Liver (tissue), 9 donors: ENCODE measurements around the gene LCORL. TPM values are rescaled to one million over a fixed set of nuclear protein-coding genes. Genes with fewer than 3 reads are reported as not detected.

ENCODE experiments used
- DNase-seq: peaks from one replicate; pipeline ENCODE4 v3.0.0-alpha.2; 2017; ENCODE audit warnings: low spot score
- H3K27ac ChIP-seq, 2 donors: one replicate each; pipeline ENCODE4 v1.7.0; 2013; ENCODE audit warnings: inconsistent platforms in 2 of 2, low read length in 2 of 2, control low read depth in 1 of 2, low read depth in 1 of 2, mild to moderate bottlenecking in 1 of 2
- H3K27me3 ChIP-seq, 4 donors: one replicate each; pipeline versions ENCODE4 v1.6.1 to v1.7.0; 2013; ENCODE audit warnings: low read length in 3 of 4, inconsistent platforms in 1 of 4, mild to moderate bottlenecking in 1 of 4, moderate library complexity in 1 of 4; ENCODE audit not compliant: control insufficient read depth in 4 of 4, insufficient read depth in 4 of 4
- H3K36me3 ChIP-seq, 4 donors: one replicate each; pipeline versions ENCODE4 v1.6.1 to v1.7.0; 2013; ENCODE audit warnings: low read length in 3 of 4, mild to moderate bottlenecking in 3 of 4, low read depth in 1 of 4, moderate library complexity in 1 of 4; ENCODE audit not compliant: control insufficient read depth in 4 of 4, insufficient read depth in 3 of 4
- H3K4me1 ChIP-seq, 4 donors: one replicate each; pipeline versions ENCODE4 v1.6.1 to v1.7.0; 2013; ENCODE audit warnings: low read length in 3 of 4, mild to moderate bottlenecking in 3 of 4, moderate library complexity in 1 of 4; ENCODE audit not compliant: control insufficient read depth in 4 of 4, insufficient read depth in 4 of 4
- H3K4me3 ChIP-seq, 3 donors: one replicate each; pipeline versions ENCODE4 v1.6.1 to v1.7.0; 2013; ENCODE audit warnings: low read length in 3 of 3, control low read depth in 1 of 3, low read depth in 1 of 3, mild to moderate bottlenecking in 1 of 3
- H3K9ac ChIP-seq, 2 donors: one replicate each; pipeline ENCODE4 v1.7.0; 2013; ENCODE audit warnings: low read length in 2 of 2, mild to moderate bottlenecking in 2 of 2, moderate library complexity in 2 of 2, control low read depth in 1 of 2, low read depth in 1 of 2
- H3K9me3 ChIP-seq, 4 donors: one replicate each; pipeline versions ENCODE4 v1.6.1 to v1.7.0; 2013; ENCODE audit warnings: low read length in 3 of 4; ENCODE audit not compliant: control insufficient read depth in 4 of 4
- ATF3 ChIP-seq: IDR thresholded peaks from 2 replicates; pipeline ENCODE4 v1.6.1; 2016; ENCODE audit warnings: antibody characterized with exemption
- CTCF ChIP-seq: fragments of 150-350 bp; IDR thresholded peaks from 2 replicates; pipeline ENCODE4 v1.5.1; 2017; ENCODE audit warnings: improper control_type of control experiment, low read depth, low read length; ENCODE audit not compliant: missing input control
- EGR1 ChIP-seq, 2 donors: IDR thresholded peaks; 2 replicates each; pipeline ENCODE4 v1.6.1; 2016 to 2018; ENCODE audit warnings: antibody characterized with exemption in 2 of 2, low read depth in 2 of 2
- FOXA1 ChIP-seq: IDR thresholded peaks from 2 replicates; pipeline ENCODE4 v1.6.1; 2016; ENCODE audit warnings: antibody characterized with exemption
- FOXA2 ChIP-seq: IDR thresholded peaks from 2 replicates; pipeline ENCODE4 v1.6.1; 2016; ENCODE audit warnings: antibody characterized with exemption
- GABPA ChIP-seq, 2 donors: IDR thresholded peaks in 1 of 2; conservative IDR thresholded peaks in 1 of 2; 2 replicates each; pipeline ENCODE4 v1.6.1; 2016; ENCODE audit warnings: antibody characterized with exemption in 2 of 2, mild to moderate bottlenecking in 1 of 2, moderate library complexity in 1 of 2
- HNF4A ChIP-seq, 2 donors: conservative IDR thresholded peaks; 2 replicates each; pipeline ENCODE4 v1.6.1; 2016; ENCODE audit warnings: antibody characterized with exemption in 2 of 2, mild to moderate bottlenecking in 2 of 2
- HNF4G ChIP-seq: IDR thresholded peaks from 2 replicates; pipeline ENCODE4 v1.6.1; 2016; ENCODE audit warnings: antibody characterized with exemption
- JUND ChIP-seq, 2 donors: IDR thresholded peaks; 2 replicates each; pipeline ENCODE4 v1.6.1; 2016; ENCODE audit warnings: antibody characterized with exemption in 2 of 2
- NR2F2 ChIP-seq: IDR thresholded peaks from 2 replicates; pipeline ENCODE4 v1.6.1; 2016; ENCODE audit warnings: antibody characterized with exemption
- RAD21 ChIP-seq, 2 donors: IDR thresholded peaks; 2 replicates each; pipeline ENCODE4 v1.6.1; 2016; ENCODE audit warnings: antibody characterized with exemption in 2 of 2, mild to moderate bottlenecking in 2 of 2
- REST ChIP-seq: IDR thresholded peaks from 2 replicates; pipeline ENCODE4 v1.6.1; 2016; ENCODE audit warnings: antibody characterized with exemption, mild to moderate bottlenecking
- RXRA ChIP-seq, 2 donors: IDR thresholded peaks; 2 replicates each; pipeline ENCODE4 v1.6.1; 2017 to 2018; ENCODE audit warnings: antibody characterized with exemption in 2 of 2, mild to moderate bottlenecking in 1 of 2
- SP1 ChIP-seq: IDR thresholded peaks from 2 replicates; pipeline ENCODE4 v1.6.1; 2018; ENCODE audit warnings: antibody characterized with exemption, mild to moderate bottlenecking
- YY1 ChIP-seq: IDR thresholded peaks from 2 replicates; pipeline ENCODE4 v1.6.1; 2016; ENCODE audit warnings: antibody characterized with exemption, mild to moderate bottlenecking
- WGBS: extraction: QIAGEN DNeasy Blood & Tissue Kit; methylation state at CpG from one replicate; pipeline ENCODE4 v1.1.7; 2013; 5-methylcytosine and 5-hydroxymethylcytosine counted together
- polyA plus RNA-seq, 2 donors: library from polyadenylated mRNA; stranded (reverse) in 1 of 2; unstranded in 1 of 2; fragments of 200-250 nt in 1 of 2; fragments of >200 nt in 1 of 2; fragmentation: Nextera tagmentation in 1 of 2; extraction: Ambion mirVana in 1 of 2; gene quantifications; one replicate each; pipeline versions ENCODE4 v1.2.1 to v1.2.3, GENCODE V29; 2013 to 2015
- total RNA-seq, 2 donors: library from RNA; depleted of rRNA; stranded (reverse); fragments of >200 nt; gene quantifications; one replicate each; pipeline ENCODE4 v1.2.3, GENCODE V29; 2014
- TF ChIP-seq, protein P1 (sequence below): IDR thresholded peaks from 2 replicates; pipeline ENCODE4 v1.6.1; 2016; ENCODE audit warnings: antibody characterized with exemption
- TF ChIP-seq, protein P2 (sequence below): IDR thresholded peaks from 2 replicates; pipeline ENCODE4 v1.6.1; 2016; ENCODE audit warnings: antibody characterized with exemption
- donor health status: healthy.
- donor health status: healthy.
- donor health status: healthy.
- donor health status: healthy.
- donor health status: healthy.

Gene LCORL
- total and polyA plus RNA-seq, 4 donors = 2.1 to 12.0 (median 6.5) TPM

DNA sequence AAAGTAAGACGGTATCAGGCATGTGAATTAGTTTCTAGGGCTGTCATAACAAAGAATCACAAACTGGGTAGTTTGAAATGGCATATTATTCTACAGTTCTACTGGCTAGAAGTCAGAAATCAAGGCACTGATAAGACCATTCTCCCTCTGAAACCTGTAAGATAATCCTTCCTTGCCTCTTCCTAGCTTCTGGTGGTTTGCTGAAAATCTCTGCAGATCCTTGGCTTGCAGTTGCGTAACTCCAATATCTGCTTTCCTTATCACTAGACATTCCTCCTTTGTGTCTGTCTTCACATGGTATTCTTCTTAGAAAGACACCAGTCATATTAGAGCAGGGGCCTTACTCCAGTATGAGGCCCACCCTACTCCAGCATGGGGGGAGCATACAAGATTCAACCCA, 19.6 kb upstream of the LCORL start:
- WGBS = 90% methylated on average over 2 of the region's 2 CpGs
- Histone ChIP-seq H3K9ac (no peak overlapping the region), H3K9me3 (no peaks in the 10 kb centered on the region), H3K36me3 (no peaks in the 10 kb centered on the region), H3K4me1 (no peaks in the 10 kb centered on the region), H3K27ac (no peak overlapping the region), H3K27me3 (no peaks in the 10 kb centered on the region), H3K4me3 (no peak overlapping the region)
- no peak for DNase-seq
- TF ChIP-seq RXRA (IDR thresholded peaks at IDR 0.05) (no peak), EGR1 (IDR thresholded peaks at IDR 0.05; ENCODE audit: low read depth in 2 of 2) (no peak), CTCF (no peak), REST (no peak), NR2F2 (no peak), FOXA2 (no peak), RAD21 (IDR thresholded peaks at IDR 0.05) (no peak), HNF4A (conservative IDR thresholded peaks at IDR 0.05) (no peak), JUND (IDR thresholded peaks at IDR 0.05) (no peak), HNF4G (no peak), FOXA1 (no peak), SP1 (no peak), ATF3 (no peak), YY1 (no peak)
- TF ChIP-seq, protein P1, sequence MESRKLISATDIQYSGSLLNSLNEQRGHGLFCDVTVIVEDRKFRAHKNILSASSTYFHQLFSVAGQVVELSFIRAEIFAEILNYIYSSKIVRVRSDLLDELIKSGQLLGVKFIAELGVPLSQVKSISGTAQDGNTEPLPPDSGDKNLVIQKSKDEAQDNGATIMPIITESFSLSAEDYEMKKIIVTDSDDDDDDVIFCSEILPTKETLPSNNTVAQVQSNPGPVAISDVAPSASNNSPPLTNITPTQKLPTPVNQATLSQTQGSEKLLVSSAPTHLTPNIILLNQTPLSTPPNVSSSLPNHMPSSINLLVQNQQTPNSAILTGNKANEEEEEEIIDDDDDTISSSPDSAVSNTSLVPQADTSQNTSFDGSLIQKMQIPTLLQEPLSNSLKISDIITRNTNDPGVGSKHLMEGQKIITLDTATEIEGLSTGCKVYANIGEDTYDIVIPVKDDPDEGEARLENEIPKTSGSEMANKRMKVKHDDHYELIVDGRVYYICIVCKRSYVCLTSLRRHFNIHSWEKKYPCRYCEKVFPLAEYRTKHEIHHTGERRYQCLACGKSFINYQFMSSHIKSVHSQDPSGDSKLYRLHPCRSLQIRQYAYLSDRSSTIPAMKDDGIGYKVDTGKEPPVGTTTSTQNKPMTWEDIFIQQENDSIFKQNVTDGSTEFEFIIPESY = no peak
- TF ChIP-seq, protein P2, sequence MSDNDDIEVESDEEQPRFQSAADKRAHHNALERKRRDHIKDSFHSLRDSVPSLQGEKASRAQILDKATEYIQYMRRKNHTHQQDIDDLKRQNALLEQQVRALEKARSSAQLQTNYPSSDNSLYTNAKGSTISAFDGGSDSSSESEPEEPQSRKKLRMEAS = no peak

DNA sequence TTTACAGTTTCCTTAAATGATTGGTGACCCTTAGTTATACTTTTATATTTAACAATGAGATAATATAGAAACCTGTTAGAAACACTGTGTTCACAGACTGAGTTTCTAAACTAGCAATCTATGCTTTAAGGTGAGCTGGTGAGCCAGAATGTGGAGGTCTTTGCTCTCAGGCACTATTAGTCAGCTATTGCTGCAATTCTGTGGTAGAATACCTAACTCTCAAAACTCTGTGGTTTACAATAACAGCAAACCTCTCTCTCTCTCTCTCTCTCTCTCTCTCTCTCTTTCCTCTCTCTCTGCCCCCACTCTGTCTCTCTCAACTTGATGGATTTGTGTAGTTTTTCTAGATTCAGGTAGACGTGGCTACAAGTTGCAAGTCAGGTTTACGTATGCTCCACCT, 17.6 kb upstream of the LCORL start:
- no peaks in the 10 kb centered on the region for H3K27me3 ChIP-seq
- TF ChIP-seq RXRA (IDR thresholded peaks at IDR 0.05) (no peak), SP1 (no peak), RAD21 (IDR thresholded peaks at IDR 0.05) (no peak), HNF4A (conservative IDR thresholded peaks at IDR 0.05) (no peak), GABPA (IDR thresholded peaks at IDR 0.05 in 1 of 2, conservative IDR thresholded peaks at IDR 0.05 in 1 of 2) (no peak), HNF4G (no peak), YY1 (no peak), EGR1 (IDR thresholded peaks at IDR 0.05; ENCODE audit: low read depth in 2 of 2) (no peak), FOXA2 (no peak), REST (no peak), JUND (IDR thresholded peaks at IDR 0.05) (no peak)
- TF ChIP-seq, protein P1 = no peak

More for the DNA sequence above, 17.6 kb upstream of the LCORL start:
- no peak overlapping the region for H3K27ac ChIP-seq
- no peak overlapping the region for H3K9ac ChIP-seq
- H3K36me3 ChIP-seq = no peaks in the 10 kb centered on the region
- 90% methylated on average over 2 of the region's 2 CpGs for WGBS
- no peak overlapping the region for H3K4me3 ChIP-seq
- DNase-seq = no peak
- no peaks in the 10 kb centered on the region for H3K9me3 ChIP-seq
- no peaks in the 10 kb centered on the region for H3K4me1 ChIP-seq
